Lung (tissue), 12 donors: ENCODE measurements around the gene SLC9A9. TPM values are rescaled to one million over a fixed set of nuclear protein-coding genes. Genes with fewer than 3 reads are reported as not detected.

Source experiments
- ATAC-seq: fragments of 200-7000 bp; cut with Tn5 transposase; one replicate; pipeline ENCODE4 v1.9.1; 2020; ENCODE audit warnings: moderate number of reproducible peaks; ENCODE audit not compliant: insufficient read depth, low FRiP score
- DNase-seq, 3 donors: peaks; one replicate each; pipeline ENCODE4 v3.0.0-alpha.2; 2013 to 2017
- H3K27ac ChIP-seq, 2 donors: one replicate each; pipeline ENCODE4 v1.5.1; 2013; ENCODE audit warnings: mild to moderate bottlenecking in 2 of 2, moderate library complexity in 2 of 2, control low read depth in 1 of 2, inconsistent platforms in 1 of 2, low read depth in 1 of 2, low read length in 1 of 2
- H3K27me3 ChIP-seq, 3 donors: one replicate each; pipeline ENCODE4 v1.5.1; 2013; ENCODE audit warnings: low read length in 2 of 3; ENCODE audit not compliant: control insufficient read depth in 3 of 3, insufficient read depth in 3 of 3
- H3K36me3 ChIP-seq, 4 donors: one replicate each; pipeline ENCODE4 v1.5.1; 2013; ENCODE audit warnings: low read length in 4 of 4, mild to moderate bottlenecking in 1 of 4, moderate library complexity in 1 of 4; ENCODE audit not compliant: control insufficient read depth in 4 of 4, insufficient read depth in 4 of 4
- H3K4me1 ChIP-seq, 5 donors: one replicate each; pipeline ENCODE4 v1.5.1; 2013; ENCODE audit warnings: low read length in 5 of 5, mild to moderate bottlenecking in 2 of 5, moderate library complexity in 1 of 5; ENCODE audit not compliant: control insufficient read depth in 5 of 5, insufficient read depth in 5 of 5
- H3K4me3 ChIP-seq: one replicate; pipeline ENCODE4 v1.5.1; 2013; ENCODE audit warnings: mild to moderate bottlenecking, control low read depth, moderate library complexity
- H3K9ac ChIP-seq, 2 donors: one replicate each; pipeline ENCODE4 v1.5.1; 2013; ENCODE audit warnings: low read length in 2 of 2, control low read depth in 1 of 2; ENCODE audit not compliant: insufficient read depth in 1 of 2
- H3K9me3 ChIP-seq, 4 donors: one replicate each; pipeline ENCODE4 v1.5.1; 2013; ENCODE audit warnings: low read length in 3 of 4, mild to moderate bottlenecking in 1 of 4, moderate library complexity in 1 of 4; ENCODE audit not compliant: control insufficient read depth in 4 of 4, insufficient read depth in 3 of 4
- WGBS, 2 donors: extraction: QIAGEN DNeasy Blood & Tissue Kit; methylation state at CpG; one replicate each; pipeline ENCODE4 v1.1.7; 2013; 5-methylcytosine and 5-hydroxymethylcytosine counted together
- polyA plus RNA-seq, 2 donors: library from polyadenylated mRNA; stranded (reverse); fragments of 200-250 nt; gene quantifications; one replicate each; pipeline ENCODE4 v1.2.1, GENCODE V29; 2013
- total RNA-seq, 2 donors: library from RNA; depleted of rRNA in 1 of 2; stranded (reverse); fragments of >200 nt in 1 of 2; gene quantifications; one replicate each; pipeline ENCODE4 v1.2.1, GENCODE V29; 2014 to 2021
- TF ChIP-seq, protein P1 (sequence below): IDR thresholded peaks from 2 replicates; pipeline ENCODE4 v1.5.1; 2012; ENCODE audit warnings: mild to moderate bottlenecking; ENCODE audit errors: control extremely low read depth, extremely low read depth
- donor health status: control.
- donor health status: control.
- donor health status: Bipolar disorder and iron deficiency.
- donor health status: healthy.
- donor health status: DM: yes; HTN: yes; CAD: no.

The SLC9A9 gene
- total and polyA plus RNA-seq, 4 donors, result 2.2 to 66.3 (median 8.2) TPM

DNA sequence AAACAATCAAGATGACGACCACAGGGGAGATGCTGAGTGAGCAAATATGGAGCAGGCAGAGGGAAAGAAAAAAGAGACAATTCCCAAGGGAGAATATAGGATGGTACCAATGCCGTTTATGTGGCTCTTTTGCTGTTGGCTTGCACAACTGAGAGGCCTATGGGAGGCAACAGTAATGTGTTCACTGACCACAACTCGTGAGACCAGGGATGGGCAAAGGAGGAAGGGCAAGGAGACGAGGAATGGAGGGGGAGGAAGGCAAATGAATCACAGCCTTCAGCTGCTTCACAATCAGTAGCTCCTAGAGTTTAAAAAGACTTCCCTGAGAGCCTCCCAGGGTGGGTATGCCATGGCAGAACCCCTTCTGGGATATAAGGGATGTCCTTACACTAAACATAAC lies 131.5 kb downstream of the SLC9A9 start:
- DNase-seq (no peak), ATAC-seq (no peak)
- Histone ChIP-seq H3K36me3 (no peaks in the 10 kb centered on the region), H3K27me3 (no peaks in the 10 kb centered on the region), H3K9ac (no peak overlapping the region), H3K27ac (no peak overlapping the region), H3K4me1 (no peaks in the 10 kb centered on the region), H3K9me3 (no peaks in the 10 kb centered on the region), H3K4me3 (no peak overlapping the region)
- TF ChIP-seq, protein P1, sequence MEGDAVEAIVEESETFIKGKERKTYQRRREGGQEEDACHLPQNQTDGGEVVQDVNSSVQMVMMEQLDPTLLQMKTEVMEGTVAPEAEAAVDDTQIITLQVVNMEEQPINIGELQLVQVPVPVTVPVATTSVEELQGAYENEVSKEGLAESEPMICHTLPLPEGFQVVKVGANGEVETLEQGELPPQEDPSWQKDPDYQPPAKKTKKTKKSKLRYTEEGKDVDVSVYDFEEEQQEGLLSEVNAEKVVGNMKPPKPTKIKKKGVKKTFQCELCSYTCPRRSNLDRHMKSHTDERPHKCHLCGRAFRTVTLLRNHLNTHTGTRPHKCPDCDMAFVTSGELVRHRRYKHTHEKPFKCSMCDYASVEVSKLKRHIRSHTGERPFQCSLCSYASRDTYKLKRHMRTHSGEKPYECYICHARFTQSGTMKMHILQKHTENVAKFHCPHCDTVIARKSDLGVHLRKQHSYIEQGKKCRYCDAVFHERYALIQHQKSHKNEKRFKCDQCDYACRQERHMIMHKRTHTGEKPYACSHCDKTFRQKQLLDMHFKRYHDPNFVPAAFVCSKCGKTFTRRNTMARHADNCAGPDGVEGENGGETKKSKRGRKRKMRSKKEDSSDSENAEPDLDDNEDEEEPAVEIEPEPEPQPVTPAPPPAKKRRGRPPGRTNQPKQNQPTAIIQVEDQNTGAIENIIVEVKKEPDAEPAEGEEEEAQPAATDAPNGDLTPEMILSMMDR, result no peak
- 84 to 88% methylated on average over 4 of the region's 4 CpGs for WGBS, 2 donors

DNA sequence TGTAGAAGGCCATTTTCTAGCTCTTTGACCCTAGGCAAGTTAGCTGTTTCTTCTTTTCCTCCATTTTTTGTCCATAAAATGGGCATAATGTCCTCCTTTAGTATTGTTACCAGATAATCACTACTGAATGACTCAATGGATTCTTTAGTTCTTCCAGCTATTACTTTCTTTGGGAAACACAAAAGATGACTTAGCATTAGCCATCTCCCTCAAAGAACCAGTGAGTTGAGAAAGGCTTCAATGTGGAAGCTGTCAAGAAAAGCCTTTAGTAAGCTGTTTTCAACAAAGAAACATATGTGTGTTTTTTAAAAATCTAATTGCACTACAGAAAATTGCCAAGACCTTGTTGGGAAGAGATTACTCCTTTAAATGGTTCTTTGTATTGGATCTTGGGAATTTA lies 135.7 kb downstream of the SLC9A9 start:
- no peak overlapping the region for H3K4me3 ChIP-seq
- ATAC-seq, result no peak
- H3K27me3 ChIP-seq, result no peaks in the 10 kb centered on the region
- peak in 1 of 3 donors; percentile 21 for DNase-seq
- no peak overlapping the region for H3K27ac ChIP-seq
- TF ChIP-seq, protein P1, result no peak
- H3K9me3 ChIP-seq, result no peaks in the 10 kb centered on the region
- no peaks in the 10 kb centered on the region for H3K36me3 ChIP-seq
- H3K4me1 ChIP-seq, result peaks cover 0 to 3% (median 0%) of the 10 kb centered on the region in 5 donors
- H3K9ac ChIP-seq, result no peak overlapping the region

DNA sequence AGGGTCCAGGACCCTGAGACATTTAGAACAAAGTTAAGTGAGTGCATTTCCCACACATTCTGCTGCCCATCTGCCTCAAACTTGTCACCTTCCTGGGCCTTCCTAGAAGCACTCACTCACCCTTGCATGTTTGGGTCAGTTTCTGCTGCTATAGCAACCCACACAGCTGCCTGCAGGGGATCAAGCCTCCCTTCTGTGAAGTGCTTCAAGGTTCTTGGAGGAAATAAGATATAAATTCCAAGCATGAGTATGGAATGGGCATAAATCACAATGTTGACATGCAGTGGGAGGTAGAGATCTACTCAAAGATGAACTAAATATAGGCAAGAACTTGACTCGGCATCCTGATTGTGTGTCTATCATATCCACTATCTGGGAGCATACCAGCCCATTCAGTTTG lies 140.4 kb downstream of the SLC9A9 start:
- H3K4me1 ChIP-seq, result peaks cover 0 to 3% (median 0%) of the 10 kb centered on the region in 5 donors
- H3K9me3 ChIP-seq, result no peaks in the 10 kb centered on the region
- no peaks in the 10 kb centered on the region for H3K27me3 ChIP-seq
- no peak overlapping the region for H3K9ac ChIP-seq
- no peak for ATAC-seq
- H3K4me3 ChIP-seq, result no peak overlapping the region
- no peaks in the 10 kb centered on the region for H3K36me3 ChIP-seq
- TF ChIP-seq, protein P1, result no peak
- no peak overlapping the region for H3K27ac ChIP-seq
- 35 to 38% methylated on average over 1 of the region's 1 CpG for WGBS, 2 donors
- DNase-seq, result no peak

DNA sequence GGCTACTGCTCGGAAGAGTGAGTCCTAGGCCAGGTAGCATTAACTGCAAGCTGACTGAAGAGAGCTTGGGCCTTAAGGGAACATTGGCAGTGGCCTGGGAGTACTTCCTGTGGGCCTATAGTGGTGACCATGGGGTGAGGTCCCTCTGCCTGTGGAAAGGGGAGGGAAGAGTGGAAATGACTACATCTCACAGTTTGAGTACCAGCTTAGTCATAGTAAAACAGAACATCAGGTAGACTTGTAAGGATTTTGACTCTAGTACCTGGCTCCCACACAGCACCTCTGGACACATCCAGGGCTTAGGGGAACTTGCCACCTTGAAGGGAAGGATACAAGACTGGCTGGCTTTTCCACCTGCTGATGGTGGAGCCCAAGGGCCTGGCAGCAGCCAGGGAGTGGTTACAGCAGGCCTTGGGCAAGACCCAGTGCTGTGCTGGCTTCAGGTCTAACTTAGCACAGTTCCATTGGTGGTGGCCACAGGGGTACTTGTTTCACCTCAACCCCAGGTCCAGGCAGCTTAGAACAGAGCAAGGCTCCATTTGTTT lies 147.8 kb downstream of the SLC9A9 start:
- no peak for ATAC-seq
- TF ChIP-seq, protein P1, result no peak
- Histone ChIP-seq H3K4me1 (peaks cover 0 to 8% (median 4%) of the 10 kb centered on the region in 5 donors), H3K36me3 (no peaks in the 10 kb centered on the region), H3K9me3 (peaks cover 0 to 3% (median 0%) of the 10 kb centered on the region in 4 donors), H3K4me3 (no peak overlapping the region), H3K27ac (no peak overlapping the region), H3K9ac (no peak overlapping the region), H3K27me3 (no peaks in the 10 kb centered on the region)
- 85 to 87% methylated on average over 1 of the region's 1 CpG for WGBS, 2 donors
- no peak for DNase-seq
